ENCODE results near the gene GOLIM4. TPM values are rescaled to one million over a fixed set of nuclear protein-coding genes. Genes with fewer than 3 reads are reported as not detected.

GOLIM4 gene
- total RNA-seq, 1 donor from 2014 or later: 74.8 TPM

GRCh38 chr3:168071591-168072322 lies 24.0 kb downstream of the GOLIM4 start:
- H3K9me3 ChIP-seq (replicated peaks): no peaks in the 10 kb centered on the region
- no peaks in the 10 kb centered on the region for H3K36me3 ChIP-seq
- intact Hi-C loops (cut with micrococcal nuclease): no loop called here
- no peak for DNase-seq
- TF ChIP-seq CTCF (IDR thresholded peaks at IDR 0.05; ENCODE audit: borderline replicate concordance): no peak
- H3K27ac ChIP-seq (replicated peaks): no peak overlapping the region
- peaks cover 51% of the 10 kb centered on the region for H3K4me1 ChIP-seq
- H3K4me3 ChIP-seq: no peak overlapping the region
- no peaks in the 10 kb centered on the region for H3K27me3 ChIP-seq (ENCODE audit: low read depth)

GRCh38 chr3:168070919-168071318 lies 24.8 kb downstream of the GOLIM4 start:
- H3K36me3 ChIP-seq: no peaks in the 10 kb centered on the region
- H3K27me3 ChIP-seq (ENCODE audit: low read depth): no peaks in the 10 kb centered on the region
- H3K27ac ChIP-seq (replicated peaks): no peak overlapping the region
- intact Hi-C loops (cut with micrococcal nuclease): no loop called here
- no peak for TF ChIP-seq CTCF (IDR thresholded peaks at IDR 0.05; ENCODE audit: borderline replicate concordance)
- no peak overlapping the region for H3K4me3 ChIP-seq
- H3K9me3 ChIP-seq (replicated peaks): no peaks in the 10 kb centered on the region
- H3K4me1 ChIP-seq: peaks cover 56% of the 10 kb centered on the region
- DNase-seq: no peak

- no peak for DNase-seq
- intact Hi-C loops (cut with micrococcal nuclease): no loop called here
These were observed 27.4 kb downstream of the GOLIM4 start for GRCh38 chr3:168068346-168068745.

GRCh38 chr3:168066882-168067281 lies 28.8 kb downstream of the GOLIM4 start:
- DNase-seq: no peak
- intact Hi-C loops (cut with micrococcal nuclease): no loop called here
- H3K36me3 ChIP-seq: no peaks in the 10 kb centered on the region
- no peaks in the 10 kb centered on the region for H3K9me3 ChIP-seq (replicated peaks)
- no peak overlapping the region for H3K27ac ChIP-seq (replicated peaks)
- no peak overlapping the region for H3K4me3 ChIP-seq
- no peak for TF ChIP-seq CTCF (IDR thresholded peaks at IDR 0.05; ENCODE audit: borderline replicate concordance)
- H3K4me1 ChIP-seq: peaks cover 64% of the 10 kb centered on the region
- no peaks in the 10 kb centered on the region for H3K27me3 ChIP-seq (ENCODE audit: low read depth)

More at GRCh38 chr3:168068346-168068745, 27.4 kb downstream of the GOLIM4 start:
- no peaks in the 10 kb centered on the region for H3K36me3 ChIP-seq
- H3K27me3 ChIP-seq (ENCODE audit: low read depth): no peaks in the 10 kb centered on the region
- no peak for TF ChIP-seq CTCF (IDR thresholded peaks at IDR 0.05; ENCODE audit: borderline replicate concordance)
- H3K4me1 ChIP-seq: peaks cover 61% of the 10 kb centered on the region
- no peak overlapping the region for H3K27ac ChIP-seq (replicated peaks)
- H3K4me3 ChIP-seq: no peak overlapping the region
- no peaks in the 10 kb centered on the region for H3K9me3 ChIP-seq (replicated peaks)

- no peaks in the 10 kb centered on the region for H3K36me3 ChIP-seq
- no peak overlapping the region for H3K4me3 ChIP-seq
- H3K9me3 ChIP-seq (replicated peaks): no peaks in the 10 kb centered on the region
- no peak for TF ChIP-seq CTCF (IDR thresholded peaks at IDR 0.05; ENCODE audit: borderline replicate concordance)
- no peak for DNase-seq
- no peaks in the 10 kb centered on the region for H3K27me3 ChIP-seq (ENCODE audit: low read depth)
- peak overlapping the region; percentile 27 for H3K27ac ChIP-seq (replicated peaks)
- intact Hi-C loops (cut with micrococcal nuclease): no loop called here
- H3K4me1 ChIP-seq: peaks cover 61% of the 10 kb centered on the region
These were observed 30.2 kb downstream of the GOLIM4 start for GRCh38 chr3:168065569-168065968.

All from left ventricle myocardium inferior (tissue), 1 donor.